Chondrocyte (in vitro differentiated cells): ENCODE data around the gene SNRNP25. TPM values are rescaled to one million over a fixed set of nuclear protein-coding genes. Genes with fewer than 3 reads are reported as not detected.

Experiments
- DNase-seq: peaks from one replicate; pipeline ENCODE4 v3.0.0; 2021; ENCODE audit warnings: mixed read lengths, low spot score
- H3K27ac Mint-ChIP-seq: one replicate; pipeline ENCODE4 v1.8.0; 2021; ENCODE audit warnings: mild to moderate bottlenecking, moderate library complexity, mixed read lengths; ENCODE audit not compliant: unreplicated experiment
- H3K27me3 Mint-ChIP-seq: 2 replicates; pipeline ENCODE4 v1.8.0; 2021; ENCODE audit warnings: low read depth, mixed read lengths
- H3K36me3 Mint-ChIP-seq: 2 replicates; pipeline ENCODE4 v1.8.0; 2021; ENCODE audit warnings: low read depth, mixed read lengths
- H3K4me1 Mint-ChIP-seq: 2 replicates; pipeline ENCODE4 v1.8.0; 2021; ENCODE audit warnings: low read depth, mild to moderate bottlenecking, mixed read lengths
- H3K4me3 Mint-ChIP-seq: one replicate; pipeline ENCODE4 v1.8.0; 2021; ENCODE audit warnings: mild to moderate bottlenecking, moderate library complexity, mixed read lengths; ENCODE audit not compliant: unreplicated experiment
- H3K9me3 Mint-ChIP-seq: 2 replicates; pipeline ENCODE4 v1.8.0; 2021; ENCODE audit warnings: low read depth, mixed read lengths
- CTCF ChIP-seq: fragments of 200-600 bp; sonication (generic); IDR thresholded peaks from 2 replicates; pipeline ENCODE4 v1.5.0; 2021; ENCODE audit warnings: antibody characterized with exemption, mild to moderate bottlenecking, moderate library complexity
- total RNA-seq: library from RNA; stranded (reverse); gene quantifications from 3 replicates; pipeline ENCODE4 v1.2.1, GENCODE V29; 2021

SNRNP25 gene
- total RNA-seq, 1 donor from 2014 or later, result 28.0 TPM

GRCh38 chr16:74051-74746 is 20.6 kb downstream of the SNRNP25 start:
- H3K27ac Mint-ChIP-seq, result peak overlapping the region; percentile 41
- H3K4me1 Mint-ChIP-seq, result peaks cover 72% of the 10 kb centered on the region
- H3K27me3 Mint-ChIP-seq, result no peaks in the 10 kb centered on the region
- no peak overlapping the region for H3K4me3 Mint-ChIP-seq
- DNase-seq, result no peak
- TF ChIP-seq CTCF, result no peak
- no peaks in the 10 kb centered on the region for H3K9me3 Mint-ChIP-seq
- H3K36me3 Mint-ChIP-seq, result no peaks in the 10 kb centered on the region

DNA sequence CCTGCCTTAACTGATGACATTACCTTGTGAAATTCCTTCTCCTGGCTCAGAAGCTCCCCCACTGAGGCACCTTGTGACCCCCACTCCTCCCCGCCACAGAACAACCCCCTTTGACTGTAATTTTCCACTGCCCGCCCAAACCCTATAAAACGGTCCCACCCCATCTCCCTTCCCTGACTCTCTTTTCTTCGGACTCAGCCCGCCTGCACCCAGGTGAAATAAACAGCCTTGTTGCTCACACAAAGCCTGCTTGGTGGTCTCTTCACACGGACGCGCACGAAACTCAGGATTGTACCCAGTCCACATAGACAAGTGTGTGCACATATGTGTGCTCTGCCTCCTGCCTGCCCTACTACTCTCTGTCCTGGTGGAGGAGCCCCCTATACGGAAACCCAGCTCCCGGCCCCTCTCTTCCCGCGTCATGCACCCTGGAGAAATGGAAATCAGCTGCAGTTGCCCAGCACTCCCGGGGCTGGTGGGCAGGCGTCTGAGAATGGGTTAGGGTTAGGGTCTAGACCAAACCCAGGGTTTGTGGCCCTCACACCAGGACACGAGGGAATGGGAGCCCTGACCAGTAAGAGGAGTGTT is 21.2 kb downstream of the SNRNP25 start:
- no peaks in the 10 kb centered on the region for H3K9me3 Mint-ChIP-seq
- no peak for DNase-seq
- no peak for TF ChIP-seq CTCF

GRCh38 chr16:75580-76501 is 22.2 kb downstream of the SNRNP25 start:
- peak; percentile 57 for TF ChIP-seq CTCF
- DNase-seq, result no peak

More for the DNA sequence above, 21.2 kb downstream of the SNRNP25 start:
- H3K4me1 Mint-ChIP-seq, result peaks cover 72% of the 10 kb centered on the region
- no peak overlapping the region for H3K4me3 Mint-ChIP-seq
- peaks cover 1% of the 10 kb centered on the region for H3K36me3 Mint-ChIP-seq
- peak overlapping the region; percentile 27 for H3K27ac Mint-ChIP-seq
- no peaks in the 10 kb centered on the region for H3K27me3 Mint-ChIP-seq

DNA sequence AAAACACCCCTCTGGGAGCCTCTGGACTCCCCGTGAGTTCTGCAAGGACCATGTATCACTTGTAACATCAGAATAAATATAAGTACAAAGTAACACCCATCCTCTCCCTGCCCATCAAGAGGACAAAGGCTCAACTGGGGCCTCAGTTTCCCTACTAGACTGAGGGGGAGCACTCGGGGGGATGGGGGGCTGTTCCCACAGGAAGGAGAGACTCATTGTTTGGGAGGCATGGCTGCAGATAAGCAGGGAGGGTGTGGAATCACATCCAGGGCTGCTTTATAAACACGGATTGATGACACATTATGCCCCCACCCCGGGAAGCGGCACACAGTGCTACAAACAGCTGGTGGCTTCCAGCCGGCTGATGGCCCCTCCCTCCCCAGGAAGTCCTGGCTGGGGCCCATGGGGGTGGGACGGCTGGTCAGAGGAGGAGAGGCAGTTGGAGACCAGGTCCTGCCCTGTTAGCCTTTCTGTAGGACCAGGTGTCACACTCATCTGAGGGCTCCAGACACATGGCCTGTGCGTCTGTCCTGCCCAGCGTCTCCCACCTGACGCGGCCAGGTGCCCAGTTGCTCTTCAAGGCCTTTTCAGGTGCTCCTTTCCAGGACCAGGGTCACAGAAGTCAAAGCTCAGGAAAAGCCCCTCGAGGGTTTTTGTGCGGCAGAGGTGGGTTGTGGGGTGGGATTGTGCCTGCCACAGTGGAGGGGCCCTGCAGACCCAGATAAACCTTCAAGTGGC is 23.1 kb downstream of the SNRNP25 start:
- Mint-ChIP-seq H3K27me3 (no peaks in the 10 kb centered on the region), H3K9me3 (no peaks in the 10 kb centered on the region), H3K4me1 (peaks cover 63% of the 10 kb centered on the region), H3K27ac (peak overlapping the region; percentile 91), H3K4me3 (peak overlapping the region; percentile 69), H3K36me3 (peaks cover 1% of the 10 kb centered on the region)
- DNase-seq, result no peak
- no peak for TF ChIP-seq CTCF

More at GRCh38 chr16:75580-76501, 22.2 kb downstream of the SNRNP25 start:
- Mint-ChIP-seq H3K36me3 (peaks cover 1% of the 10 kb centered on the region), H3K4me1 (peaks cover 68% of the 10 kb centered on the region), H3K9me3 (no peaks in the 10 kb centered on the region), H3K4me3 (peak overlapping the region; percentile 69), H3K27ac (peak overlapping the region; percentile 91), H3K27me3 (no peaks in the 10 kb centered on the region)
